ENCODE data around the gene ARPC1A.
"Not testable (repeated sequence)": the region's sequence is repeated elsewhere in the genome, so short reads cannot be mapped to it uniquely, and the experiment has no call there.

The ARPC1A gene

GRCh38 chr7:99410635-99411034 is 84.9 kb downstream of the ARPC1A start:
- no peak for DNase-seq (ENCODE audit: low spot score)

- DNase-seq (ENCODE audit: low spot score), result not testable (repeated sequence)
Observed at GRCh38 chr7:99415513-99416127, 89.9 kb downstream of the ARPC1A start.
